GM21529 (cell line): ENCODE results near the gene C8G.

Experiments
- ATAC-seq: cut with Tn5 transposase; IDR thresholded peaks from one replicate; pipeline ENCODE4 v1.9.1; 2021; ENCODE audit not compliant: unreplicated experiment

Gene C8G

GRCh38 chr9:136944519-136945332 lies at the start of gene C8G, which contains the start of gene FBXW5:
Gene C8G (plus strand): TSS chr9:136945243. CDS start chr9:136945321, 78 bp downstream.
Gene FBXW5 (minus strand): TSS chr9:136944738. CDS start chr9:136944083, 655 bp downstream.
- ATAC-seq: peak; percentile 62

GRCh38 chr9:136896027-136896426 lies 49.0 kb upstream of the C8G start:
- ATAC-seq: no peak

GRCh38 chr9:136898483-136899100 lies 46.5 kb upstream of the C8G start:
- ATAC-seq: no peak

- ATAC-seq: peak; percentile 56
Observed at GRCh38 chr9:136899196-136899595, 45.8 kb upstream of the C8G start.

GRCh38 chr9:136900556-136900955 lies 44.5 kb upstream of the C8G start:
- ATAC-seq: no peak

GRCh38 chr9:136900988-136901515 lies 44.0 kb upstream of the C8G start:
- no peak for ATAC-seq

GRCh38 chr9:136901516-136902258 lies 43.4 kb upstream of the C8G start:
- peak; percentile 53 for ATAC-seq

GRCh38 chr9:136902259-136902821 lies 42.7 kb upstream of the C8G start:
- ATAC-seq: peak; percentile 45

GRCh38 chr9:136903041-136903554 lies 41.9 kb upstream of the C8G start:
- no peak for ATAC-seq

- no peak for ATAC-seq
Observed at GRCh38 chr9:136906266-136906665, 38.8 kb upstream of the C8G start.

GRCh38 chr9:136907011-136907914 lies 37.8 kb upstream of the C8G start:
- ATAC-seq: no peak

GRCh38 chr9:136910197-136910900 lies 34.7 kb upstream of the C8G start:
- ATAC-seq: no peak

- ATAC-seq: no peak
Observed at GRCh38 chr9:136910901-136911245, 34.2 kb upstream of the C8G start.

- no peak for ATAC-seq
Observed at GRCh38 chr9:136913701-136914438, 31.2 kb upstream of the C8G start.

- no peak for ATAC-seq
Observed at GRCh38 chr9:136915632-136916329, 29.3 kb upstream of the C8G start.

GRCh38 chr9:136916330-136917184 lies 28.5 kb upstream of the C8G start:
- ATAC-seq: no peak

- no peak for ATAC-seq
Observed at GRCh38 chr9:136917902-136918301, 27.1 kb upstream of the C8G start.
